Endothelial cell (in vitro differentiated cells): ENCODE measurements around the gene SKI. TPM values are rescaled to one million over a fixed set of nuclear protein-coding genes. Genes with fewer than 3 reads are reported as not detected.

ENCODE experiments used
- DNase-seq: peaks from one replicate; pipeline ENCODE4 v3.0.0; 2021; ENCODE audit warnings: low spot score
- H3K27ac Mint-ChIP-seq: one replicate; pipeline ENCODE4 v1.8.0; 2021; ENCODE audit warnings: mixed read lengths, inconsistent platforms; ENCODE audit not compliant: unreplicated experiment
- H3K27me3 Mint-ChIP-seq: one replicate; pipeline ENCODE4 v1.8.0; 2021; ENCODE audit warnings: mild to moderate bottlenecking, moderate library complexity, mixed read lengths, inconsistent platforms; ENCODE audit not compliant: unreplicated experiment
- H3K36me3 Mint-ChIP-seq: one replicate; pipeline ENCODE4 v1.8.0; 2021; ENCODE audit warnings: mild to moderate bottlenecking, low read depth, mixed read lengths, inconsistent platforms; ENCODE audit not compliant: unreplicated experiment
- H3K4me1 Mint-ChIP-seq: one replicate; pipeline ENCODE4 v1.8.0; 2021; ENCODE audit warnings: mild to moderate bottlenecking, mixed read lengths, inconsistent platforms; ENCODE audit not compliant: unreplicated experiment
- H3K4me3 Mint-ChIP-seq: one replicate; pipeline ENCODE4 v1.8.0; 2021; ENCODE audit warnings: mild to moderate bottlenecking, mixed read lengths, inconsistent platforms; ENCODE audit not compliant: unreplicated experiment
- H3K9me3 Mint-ChIP-seq: one replicate; pipeline ENCODE4 v1.8.0; 2021; ENCODE audit warnings: mixed read lengths, inconsistent platforms; ENCODE audit not compliant: unreplicated experiment
- CTCF ChIP-seq: fragments of 200-600 bp; sonication (generic); IDR thresholded peaks from one replicate; pipeline ENCODE4 v1.5.0; 2021; ENCODE audit warnings: antibody characterized with exemption; ENCODE audit not compliant: unreplicated experiment
- total RNA-seq: library from RNA; stranded (reverse); fragmentation: NEBNext Ultra II Directional; extraction: Animal tissue kit (Norgen Biotek cat#: 25700); gene quantifications from one replicate; pipeline ENCODE4 v1.2.1, GENCODE V29; 2021; ENCODE audit not compliant: unreplicated experiment

Gene SKI
- total RNA-seq, 1 donor from 2014 or later: 73.3 TPM

GRCh38 chr1:2348346-2349325 is 120.5 kb downstream of the SKI start:
- H3K27ac Mint-ChIP-seq: no peak overlapping the region

GRCh38 chr1:2349806-2350205 is 121.7 kb downstream of the SKI start:
- Mint-ChIP-seq H3K4me1 (no peaks in the 10 kb centered on the region), H3K36me3 (no peaks in the 10 kb centered on the region), H3K27ac (no peak overlapping the region), H3K9me3 (no peaks in the 10 kb centered on the region), H3K4me3 (no peak overlapping the region), H3K27me3 (peaks cover 7% of the 10 kb centered on the region)
- TF ChIP-seq CTCF: no peak
- DNase-seq: no peak

More at GRCh38 chr1:2348346-2349325, 120.5 kb downstream of the SKI start:
- Mint-ChIP-seq H3K36me3 (no peaks in the 10 kb centered on the region), H3K4me1 (no peaks in the 10 kb centered on the region), H3K4me3 (no peak overlapping the region), H3K9me3 (no peaks in the 10 kb centered on the region), H3K27me3 (peaks cover 7% of the 10 kb centered on the region)
- TF ChIP-seq CTCF: no peak
- no peak for DNase-seq

GRCh38 chr1:2350501-2350900 is 122.4 kb downstream of the SKI start:
- Mint-ChIP-seq H3K9me3 (no peaks in the 10 kb centered on the region), H3K4me3 (no peak overlapping the region), H3K4me1 (no peaks in the 10 kb centered on the region), H3K27me3 (peaks cover 7% of the 10 kb centered on the region), H3K27ac (no peak overlapping the region), H3K36me3 (no peaks in the 10 kb centered on the region)
- TF ChIP-seq CTCF: no peak
- DNase-seq: no peak

- no peak overlapping the region for H3K27ac Mint-ChIP-seq
- no peak for DNase-seq
- H3K4me1 Mint-ChIP-seq: no peaks in the 10 kb centered on the region
- H3K27me3 Mint-ChIP-seq: peaks cover 7% of the 10 kb centered on the region
- no peak for TF ChIP-seq CTCF
- H3K9me3 Mint-ChIP-seq: no peaks in the 10 kb centered on the region
- no peak overlapping the region for H3K4me3 Mint-ChIP-seq
- no peaks in the 10 kb centered on the region for H3K36me3 Mint-ChIP-seq
These were observed 123.0 kb downstream of the SKI start for GRCh38 chr1:2350911-2351655.

- DNase-seq: no peak
- no peak for TF ChIP-seq CTCF
These were observed 123.6 kb downstream of the SKI start for GRCh38 chr1:2351723-2352122.

More at GRCh38 chr1:2351723-2352122, 123.6 kb downstream of the SKI start:
- Mint-ChIP-seq H3K27ac (no peak overlapping the region), H3K4me3 (no peak overlapping the region), H3K27me3 (peaks cover 7% of the 10 kb centered on the region), H3K36me3 (no peaks in the 10 kb centered on the region), H3K9me3 (no peaks in the 10 kb centered on the region), H3K4me1 (no peaks in the 10 kb centered on the region)
